Neuronal stem cell (in vitro differentiated cells): Measurements from ENCODE around the gene DOLPP1.

Source experiments
- DNase-seq: peaks from one replicate; pipeline ENCODE4 v3.0.0-alpha.2; 2013; ENCODE audit warnings: low spot score
- H2AFZ ChIP-seq: one replicate; pipeline ENCODE4 v1.6.1; 2013; ENCODE audit warnings: mild to moderate bottlenecking, low read length, inconsistent platforms
- H2AK5ac ChIP-seq: 2 replicates; pipeline ENCODE4 v1.6.1; 2013; ENCODE audit warnings: low read depth, mild to moderate bottlenecking, inconsistent platforms, low read length, moderate library complexity, mixed read lengths
- H2BK120ac ChIP-seq: 2 replicates; pipeline ENCODE4 v1.6.1; 2013; ENCODE audit warnings: low read depth, mild to moderate bottlenecking, inconsistent platforms, low read length, moderate library complexity, mixed read lengths
- H2BK12ac ChIP-seq: one replicate; pipeline ENCODE4 v1.6.1; 2013; ENCODE audit warnings: low read length, inconsistent platforms
- H2BK15ac ChIP-seq: 2 replicates; pipeline ENCODE4 v1.6.1; 2013; ENCODE audit warnings: mild to moderate bottlenecking, low read length, inconsistent platforms, mixed read lengths
- H2BK5ac ChIP-seq: one replicate; pipeline ENCODE4 v1.6.1; 2013; ENCODE audit warnings: inconsistent platforms, mild to moderate bottlenecking, low read length, moderate library complexity
- H3K14ac ChIP-seq: one replicate; pipeline ENCODE4 v1.6.1; 2013; ENCODE audit warnings: low read length, inconsistent platforms
- H3K18ac ChIP-seq: 2 replicates; pipeline ENCODE4 v1.6.1; 2013; ENCODE audit warnings: low read length, inconsistent platforms
- H3K23ac ChIP-seq: 2 replicates; pipeline ENCODE4 v1.6.1; 2013; ENCODE audit warnings: low read depth, mild to moderate bottlenecking, mixed read lengths, low read length, inconsistent platforms; ENCODE audit not compliant: poor library complexity
- H3K27ac ChIP-seq: replicated peaks from 3 replicates; pipeline ENCODE4 v1.5.1; 2013; ENCODE audit warnings: low read length, inconsistent platforms
- H3K27me3 ChIP-seq, 3 experiments: 2 replicates each; pipeline ENCODE4 v1.6.1; 2013; ENCODE audit warnings: low read length in 3 of 3, mild to moderate bottlenecking in 2 of 3, inconsistent platforms in 1 of 3, low read depth in 1 of 3, mixed read lengths in 1 of 3, moderate library complexity in 1 of 3; ENCODE audit not compliant: control insufficient read depth in 3 of 3, insufficient read depth in 3 of 3
- H3K36me3 ChIP-seq, 2 donors: replicated peaks in 1 of 2; 2 replicates each; pipeline ENCODE4 v1.6.1; 2013; ENCODE audit warnings: low read length in 2 of 2; ENCODE audit not compliant: control insufficient read depth in 2 of 2, insufficient read depth in 2 of 2
- H3K4ac ChIP-seq: 2 replicates; pipeline ENCODE4 v1.6.1; 2013; ENCODE audit warnings: inconsistent platforms, mild to moderate bottlenecking, low read length, moderate library complexity
- H3K4me1 ChIP-seq, 2 donors: 1 replicate in 1 of 2; 2 replicates in 1 of 2; pipeline ENCODE4 v1.6.1; 2013; ENCODE audit warnings: low read length in 2 of 2, low read depth in 1 of 2; ENCODE audit not compliant: control insufficient read depth in 2 of 2, insufficient read depth in 1 of 2
- H3K4me2 ChIP-seq: one replicate; pipeline ENCODE4 v1.6.1; 2013; ENCODE audit warnings: mild to moderate bottlenecking, low read length, inconsistent platforms; ENCODE audit not compliant: insufficient read depth, poor library complexity, severe bottlenecking
- H3K4me3 ChIP-seq, 2 donors: 2 replicates each; pipeline ENCODE4 v1.5.1; 2013; ENCODE audit warnings: low read length in 2 of 2, mild to moderate bottlenecking in 2 of 2, inconsistent platforms in 1 of 2, moderate library complexity in 1 of 2
- H3K79me1 ChIP-seq: one replicate; pipeline ENCODE4 v1.6.1; 2013; ENCODE audit warnings: low read depth, mild to moderate bottlenecking, inconsistent platforms, low read length, moderate library complexity
- H3K9ac ChIP-seq: one replicate; pipeline ENCODE4 v1.6.1; 2013; ENCODE audit warnings: mild to moderate bottlenecking, low read depth, low read length, inconsistent platforms; ENCODE audit not compliant: poor library complexity
- H3K9me3 ChIP-seq, 2 donors: replicated peaks in 1 of 2; 2 replicates each; pipeline versions ENCODE3 to v1.6.1; 2013; ENCODE audit warnings: low read length in 2 of 2, mild to moderate bottlenecking in 2 of 2, inconsistent platforms in 1 of 2, low read depth in 1 of 2, mixed read lengths in 1 of 2, moderate library complexity in 1 of 2; ENCODE audit not compliant: control insufficient read depth in 2 of 2, insufficient read depth in 1 of 2
- H4K8ac ChIP-seq: one replicate; pipeline ENCODE4 v1.6.1; 2013; ENCODE audit warnings: low read depth, mild to moderate bottlenecking, inconsistent platforms, low read length, moderate library complexity
- H4K91ac ChIP-seq: one replicate; pipeline ENCODE4 v1.6.1; 2013; ENCODE audit warnings: low read length, low read depth, mild to moderate bottlenecking, inconsistent platforms; ENCODE audit not compliant: poor library complexity
- whole genome bisulfite sequencing, 2 donors: extraction: QIAGEN DNeasy Blood & Tissue Kit; methylation state at CpG; one replicate each; pipeline ENCODE4 v1.1.7; 2013; ENCODE audit warnings: missing lambda C conversion rate in 2 of 2, mixed read lengths in 1 of 2; ENCODE audit not compliant: insufficient read length in 2 of 2, insufficient replicate concordance in 1 of 2; ENCODE audit errors: extremely low coverage in 2 of 2; 5-methylcytosine and 5-hydroxymethylcytosine counted together

The DOLPP1 gene

DNA sequence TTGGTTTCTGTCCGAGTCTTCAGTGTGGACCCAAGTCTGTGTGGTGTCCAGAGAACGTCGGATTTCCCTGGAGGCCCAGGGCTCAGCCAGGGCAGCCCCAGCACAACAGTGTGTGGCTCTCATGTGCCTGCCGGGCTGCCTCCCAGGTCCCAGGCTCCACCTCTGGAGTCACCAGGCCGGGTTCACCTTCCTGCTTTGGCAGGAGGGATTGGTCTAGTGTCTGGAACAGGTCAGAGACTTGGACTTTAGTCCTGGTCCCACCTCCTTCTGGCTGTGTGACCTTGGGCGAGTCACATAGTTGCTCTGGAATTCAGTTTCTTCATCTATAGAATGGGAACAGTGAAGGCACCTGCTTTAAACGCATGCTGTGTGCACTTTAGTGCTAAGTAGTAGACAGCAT, 3.2 kb downstream of the DOLPP1 start:
- H2AK5ac ChIP-seq = no peak overlapping the region
- H3K27me3 ChIP-seq = no peaks in the 10 kb centered on the region
- no peak overlapping the region for H2BK120ac ChIP-seq
- H2BK15ac ChIP-seq = no peak overlapping the region
- peaks cover 10% of the 10 kb centered on the region for H3K79me1 ChIP-seq
- no peak overlapping the region for H2AFZ ChIP-seq
- WGBS, 2 donors = no CpG with 5 or more reads among the region's 7 CpGs
- H3K18ac ChIP-seq = no peak overlapping the region
- peaks cover 24 to 52% of the 10 kb centered on the region in 2 donors for H3K36me3 ChIP-seq
- H4K8ac ChIP-seq = no peak overlapping the region
- DNase-seq = no peak
- no peak overlapping the region for H3K9ac ChIP-seq
- no peak overlapping the region for H3K27ac ChIP-seq
- no peak overlapping the region for H3K4me3 ChIP-seq
- H2BK12ac ChIP-seq = no peak overlapping the region
- H3K4me1 ChIP-seq = peaks cover 0 to 8% of the 10 kb centered on the region in 2 donors
- H2BK5ac ChIP-seq = no peak overlapping the region
- no peak overlapping the region for H4K91ac ChIP-seq
- H3K23ac ChIP-seq = no peak overlapping the region
- H3K4me2 ChIP-seq = no peak overlapping the region
- no peaks in the 10 kb centered on the region for H3K9me3 ChIP-seq
- H3K14ac ChIP-seq = no peak overlapping the region
- H3K4ac ChIP-seq = no peak overlapping the region

DNA sequence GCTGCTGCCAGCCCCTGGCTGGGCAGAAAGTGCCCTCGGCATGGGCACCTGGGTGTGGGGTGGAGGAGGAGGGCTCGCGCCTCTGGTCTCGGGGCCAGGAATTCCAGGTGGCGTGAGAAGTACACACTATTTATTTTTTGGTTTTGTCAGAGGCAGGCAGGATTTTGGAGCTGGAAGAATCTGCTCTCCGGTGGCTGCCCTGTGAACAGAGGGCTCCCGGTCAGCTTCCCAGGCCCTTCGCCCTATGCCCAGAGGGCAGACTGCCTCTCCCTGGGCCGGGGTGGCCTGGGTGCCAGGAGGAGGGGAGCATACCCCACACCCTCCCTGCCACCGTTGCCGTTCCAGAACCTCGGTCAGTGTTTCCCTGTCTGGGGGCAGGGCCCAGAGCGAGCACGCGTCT, 8.3 kb downstream of the DOLPP1 start:
- no peak overlapping the region for H3K27ac ChIP-seq
- no peak overlapping the region for H4K8ac ChIP-seq
- no peak overlapping the region for H3K9ac ChIP-seq
- no peak overlapping the region for H2AFZ ChIP-seq
- no peak overlapping the region for H2BK5ac ChIP-seq
- H2BK12ac ChIP-seq = no peak overlapping the region
- H2BK120ac ChIP-seq = no peak overlapping the region
- no peak overlapping the region for H3K4me3 ChIP-seq
- no peak overlapping the region for H3K4me2 ChIP-seq
- no peak overlapping the region for H2BK15ac ChIP-seq
- H3K9me3 ChIP-seq = no peaks in the 10 kb centered on the region
- H3K27me3 ChIP-seq = no peaks in the 10 kb centered on the region
- H3K79me1 ChIP-seq = no peaks in the 10 kb centered on the region
- no peak overlapping the region for H4K91ac ChIP-seq
- H3K14ac ChIP-seq = no peak overlapping the region
- H3K4ac ChIP-seq = no peak overlapping the region
- no CpG with 5 or more reads among the region's 15 CpGs for WGBS, 2 donors
- no peak overlapping the region for H2AK5ac ChIP-seq
- DNase-seq = no peak
- H3K36me3 ChIP-seq = peaks cover 36 to 59% of the 10 kb centered on the region in 2 donors
- H3K18ac ChIP-seq = no peak overlapping the region
- H3K4me1 ChIP-seq = no peaks in the 10 kb centered on the region
- no peak overlapping the region for H3K23ac ChIP-seq

DNA sequence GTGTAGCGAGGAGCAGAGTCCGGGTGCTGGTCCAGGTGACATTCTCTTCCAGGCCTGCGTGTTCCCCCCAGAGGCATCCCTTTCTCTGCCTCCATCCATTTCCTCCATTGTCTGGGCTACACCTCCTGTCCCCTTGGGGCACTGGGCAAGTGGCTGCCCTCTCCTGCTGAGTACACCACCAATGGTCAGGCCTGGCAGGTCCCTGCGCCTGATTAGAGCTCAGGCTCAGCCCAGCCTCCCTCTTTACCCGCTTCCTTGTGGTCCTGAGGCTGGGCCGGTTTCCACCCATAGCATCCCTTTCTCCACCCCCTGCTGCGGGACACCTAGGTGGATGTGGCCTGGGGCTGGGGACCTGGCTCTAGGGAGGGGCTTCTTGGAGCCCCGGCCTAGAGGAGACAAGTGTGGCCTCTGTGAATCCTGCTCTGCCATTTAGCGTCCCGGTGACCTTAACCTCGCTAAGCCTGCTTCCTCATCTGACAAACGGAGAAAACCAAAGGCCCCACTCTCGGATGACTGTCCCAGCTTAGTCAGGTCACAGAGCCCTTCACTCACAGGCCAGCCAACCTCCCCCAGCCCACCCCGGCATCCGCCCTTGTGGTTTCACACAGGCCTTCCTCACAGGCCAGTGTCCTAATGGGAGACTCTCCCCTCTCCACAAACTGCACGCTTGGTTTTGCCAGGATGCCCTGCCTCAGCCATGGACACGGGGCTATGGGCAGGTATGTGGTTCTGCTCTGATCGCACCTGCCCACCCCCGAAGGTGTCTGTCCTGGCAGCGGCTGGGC, 12.9 kb downstream of the DOLPP1 start:
- no peak overlapping the region for H3K4ac ChIP-seq
- no peak overlapping the region for H2BK12ac ChIP-seq
- H3K4me2 ChIP-seq = no peak overlapping the region
- no peak overlapping the region for H3K23ac ChIP-seq
- H2BK15ac ChIP-seq = no peak overlapping the region
- H3K14ac ChIP-seq = peak overlapping the region; percentile 21
- no peaks in the 10 kb centered on the region for H3K4me1 ChIP-seq
- WGBS, 2 donors = no CpG with 5 or more reads among the region's 20 CpGs
- no peaks in the 10 kb centered on the region for H3K27me3 ChIP-seq
- no peak overlapping the region for H3K4me3 ChIP-seq
- no peaks in the 10 kb centered on the region for H3K9me3 ChIP-seq
- no peaks in the 10 kb centered on the region for H3K79me1 ChIP-seq
- H4K91ac ChIP-seq = no peak overlapping the region
- no peak overlapping the region for H2BK120ac ChIP-seq
- no peak overlapping the region for H2BK5ac ChIP-seq
- no peak overlapping the region for H3K9ac ChIP-seq
- no peak overlapping the region for H3K18ac ChIP-seq
- peak overlapping the region; percentile 53 for H2AK5ac ChIP-seq
- DNase-seq = no peak
- H4K8ac ChIP-seq = peak overlapping the region; percentile 52
- H3K36me3 ChIP-seq = peaks cover 13 to 35% of the 10 kb centered on the region in 2 donors
- no peak overlapping the region for H2AFZ ChIP-seq
- H3K27ac ChIP-seq = no peak overlapping the region

DNA sequence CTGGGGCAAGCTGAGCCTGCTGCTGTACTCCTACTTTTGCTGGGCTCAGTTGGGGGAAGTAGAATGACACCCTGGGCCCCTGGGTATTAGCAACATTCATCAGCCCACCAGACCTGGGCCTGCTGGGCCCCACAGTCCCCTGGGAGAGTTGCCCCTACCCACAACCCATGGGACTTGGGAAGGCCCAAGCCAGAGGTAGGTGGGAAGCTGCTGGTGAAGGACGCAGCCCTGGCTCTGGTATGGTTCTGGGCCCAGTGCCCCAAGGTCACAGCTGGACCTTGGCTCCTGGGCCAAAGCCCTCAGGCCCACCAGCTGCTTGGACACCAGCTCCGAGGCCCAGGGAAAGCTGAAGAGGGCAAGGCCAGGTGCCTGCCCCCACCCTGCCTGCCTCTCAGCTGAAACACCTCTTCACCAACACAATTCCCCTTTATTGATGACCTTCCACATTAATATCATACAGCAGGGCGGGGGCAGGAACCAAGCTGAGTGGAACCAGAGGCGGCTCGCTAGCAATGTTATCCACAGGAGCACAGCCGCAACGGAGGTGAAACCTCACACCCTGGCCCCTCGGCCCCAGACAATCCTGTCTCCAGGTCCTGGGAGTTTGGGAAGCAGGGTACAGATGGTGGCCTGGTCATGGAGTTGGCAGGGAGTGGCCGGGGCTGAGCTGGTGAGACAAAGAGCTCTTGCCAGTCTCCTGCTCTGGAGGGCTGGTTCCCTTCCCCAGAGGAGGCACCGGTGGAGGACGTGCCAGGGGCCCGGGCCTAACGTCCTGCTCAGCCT, 13.7 kb downstream of the DOLPP1 start:
- H3K23ac ChIP-seq = peak overlapping the region; percentile 65

More for the DNA sequence above, 13.7 kb downstream of the DOLPP1 start:
- Histone ChIP-seq H2AK5ac (no peak overlapping the region), H3K4me1 (no peaks in the 10 kb centered on the region), H3K79me1 (no peaks in the 10 kb centered on the region), H3K14ac (peak overlapping the region; percentile 21), H3K9me3 (no peaks in the 10 kb centered on the region), H4K91ac (no peak overlapping the region), H2AFZ (no peak overlapping the region), H3K18ac (no peak overlapping the region), H2BK5ac (peak overlapping the region; percentile 87), H3K27ac (no peak overlapping the region), H3K4me3 (peak overlapping the region in 1 of 2 donors; percentile 35), H3K27me3 (no peaks in the 10 kb centered on the region), H3K4me2 (no peak overlapping the region), H3K4ac (no peak overlapping the region), H4K8ac (peak overlapping the region; percentile 43), H3K36me3 (peaks cover 9 to 27% of the 10 kb centered on the region in 2 donors), H2BK15ac (no peak overlapping the region), H2BK120ac (no peak overlapping the region), H3K9ac (no peak overlapping the region), H2BK12ac (no peak overlapping the region)
- no peak for DNase-seq
- no CpG with 5 or more reads among the region's 13 CpGs for WGBS, 2 donors
